Upper lobe of left lung (tissue), 4 donors: ENCODE measurements around the gene SIAH3.

Experiments
- EP300 ChIP-seq, 4 donors: sonication (generic); formaldehyde crosslinking; IDR thresholded peaks; one replicate each; pipeline ENCODE4 v1.5.1; 2017; ENCODE audit warnings: antibody characterized with exemption in 4 of 4, control low read depth in 2 of 4
- POLR2A ChIP-seq, 4 donors: fragments of 450-650 bp; IDR thresholded peaks; one replicate each; pipeline ENCODE4 v1.5.1; 2016 to 2017; ENCODE audit warnings: antibody characterized with exemption in 4 of 4, mild to moderate bottlenecking in 2 of 4
- POLR2AphosphoS5 ChIP-seq, 2 donors: sonication (generic); formaldehyde crosslinking; IDR thresholded peaks; one replicate each; pipeline ENCODE4 v1.5.1; 2017; ENCODE audit warnings: antibody characterized with exemption in 2 of 2
- TF ChIP-seq, protein P1 (sequence below), 6 experiments: fragments of 450-650 bp in 4 of 6; fragments of 200-600 bp in 2 of 6; sonication (generic) in 2 of 6; IDR thresholded peaks; one replicate each; pipeline ENCODE4 v1.5.1; 2016 to 2019; ENCODE audit warnings: antibody characterized with exemption in 6 of 6

DNA sequence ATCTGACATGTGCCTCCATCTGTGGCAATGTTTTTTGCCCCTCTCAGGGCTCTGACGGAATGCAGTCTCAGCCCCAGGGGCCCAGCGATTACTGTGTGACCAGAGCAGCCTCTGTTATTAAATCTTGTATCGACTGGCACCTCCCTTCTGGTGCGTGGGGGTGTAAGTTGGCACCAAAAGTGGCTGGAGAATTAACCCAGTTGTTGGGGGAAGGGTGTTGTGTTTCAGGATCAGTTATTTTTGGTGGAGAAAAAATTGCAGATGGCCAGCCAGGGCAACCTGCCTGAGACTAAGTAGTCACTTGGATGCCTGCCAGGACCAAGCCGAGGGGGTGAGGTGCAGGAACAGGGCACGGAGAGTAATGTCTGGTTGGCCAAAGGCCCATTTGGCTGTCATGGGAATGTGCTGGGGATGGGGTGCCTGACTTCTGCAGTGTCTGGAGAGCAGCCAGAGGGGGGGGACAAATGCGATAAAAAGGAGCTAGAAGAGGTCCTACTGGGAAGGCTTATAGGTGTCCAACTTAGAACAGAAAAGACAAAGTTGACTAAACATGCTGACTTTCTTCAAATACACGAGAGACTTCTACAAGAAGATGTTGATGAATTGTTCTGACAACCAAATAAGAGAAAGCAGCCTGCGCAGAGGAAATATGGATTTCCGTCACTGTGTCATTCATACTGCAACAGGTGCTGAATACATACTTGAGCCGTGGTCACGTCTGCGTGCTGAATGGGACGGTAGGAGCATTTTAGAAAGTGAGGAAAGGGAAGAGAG lies 69.8 kb downstream of the SIAH3 start:
- TF ChIP-seq, protein P1, sequence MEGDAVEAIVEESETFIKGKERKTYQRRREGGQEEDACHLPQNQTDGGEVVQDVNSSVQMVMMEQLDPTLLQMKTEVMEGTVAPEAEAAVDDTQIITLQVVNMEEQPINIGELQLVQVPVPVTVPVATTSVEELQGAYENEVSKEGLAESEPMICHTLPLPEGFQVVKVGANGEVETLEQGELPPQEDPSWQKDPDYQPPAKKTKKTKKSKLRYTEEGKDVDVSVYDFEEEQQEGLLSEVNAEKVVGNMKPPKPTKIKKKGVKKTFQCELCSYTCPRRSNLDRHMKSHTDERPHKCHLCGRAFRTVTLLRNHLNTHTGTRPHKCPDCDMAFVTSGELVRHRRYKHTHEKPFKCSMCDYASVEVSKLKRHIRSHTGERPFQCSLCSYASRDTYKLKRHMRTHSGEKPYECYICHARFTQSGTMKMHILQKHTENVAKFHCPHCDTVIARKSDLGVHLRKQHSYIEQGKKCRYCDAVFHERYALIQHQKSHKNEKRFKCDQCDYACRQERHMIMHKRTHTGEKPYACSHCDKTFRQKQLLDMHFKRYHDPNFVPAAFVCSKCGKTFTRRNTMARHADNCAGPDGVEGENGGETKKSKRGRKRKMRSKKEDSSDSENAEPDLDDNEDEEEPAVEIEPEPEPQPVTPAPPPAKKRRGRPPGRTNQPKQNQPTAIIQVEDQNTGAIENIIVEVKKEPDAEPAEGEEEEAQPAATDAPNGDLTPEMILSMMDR (IDR thresholded peaks at IDR 0.05): no peak
- no peak for TF ChIP-seq EP300 (IDR thresholded peaks at IDR 0.05)
- no peak for TF ChIP-seq POLR2AphosphoS5 (IDR thresholded peaks at IDR 0.05)
- no peak for TF ChIP-seq POLR2A (IDR thresholded peaks at IDR 0.05)
